HG03558 (cell line): ENCODE data around the gene B3GNT8.
A peak's percentile ranks its signal among the peaks of the same experiment; 100 is the strongest.
"Not testable (repeated sequence)": the region's sequence is repeated elsewhere in the genome, so short reads cannot be mapped to it uniquely, and the experiment has no call there.

ENCODE experiments used
- ATAC-seq: cut with Tn5 transposase; IDR thresholded peaks from one replicate; pipeline ENCODE4 v1.9.1; 2021; ENCODE audit warnings: moderate number of reproducible peaks; ENCODE audit not compliant: unreplicated experiment; ENCODE audit errors: extremely low read depth

Gene B3GNT8, protein sequence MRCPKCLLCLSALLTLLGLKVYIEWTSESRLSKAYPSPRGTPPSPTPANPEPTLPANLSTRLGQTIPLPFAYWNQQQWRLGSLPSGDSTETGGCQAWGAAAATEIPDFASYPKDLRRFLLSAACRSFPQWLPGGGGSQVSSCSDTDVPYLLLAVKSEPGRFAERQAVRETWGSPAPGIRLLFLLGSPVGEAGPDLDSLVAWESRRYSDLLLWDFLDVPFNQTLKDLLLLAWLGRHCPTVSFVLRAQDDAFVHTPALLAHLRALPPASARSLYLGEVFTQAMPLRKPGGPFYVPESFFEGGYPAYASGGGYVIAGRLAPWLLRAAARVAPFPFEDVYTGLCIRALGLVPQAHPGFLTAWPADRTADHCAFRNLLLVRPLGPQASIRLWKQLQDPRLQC

DNA sequence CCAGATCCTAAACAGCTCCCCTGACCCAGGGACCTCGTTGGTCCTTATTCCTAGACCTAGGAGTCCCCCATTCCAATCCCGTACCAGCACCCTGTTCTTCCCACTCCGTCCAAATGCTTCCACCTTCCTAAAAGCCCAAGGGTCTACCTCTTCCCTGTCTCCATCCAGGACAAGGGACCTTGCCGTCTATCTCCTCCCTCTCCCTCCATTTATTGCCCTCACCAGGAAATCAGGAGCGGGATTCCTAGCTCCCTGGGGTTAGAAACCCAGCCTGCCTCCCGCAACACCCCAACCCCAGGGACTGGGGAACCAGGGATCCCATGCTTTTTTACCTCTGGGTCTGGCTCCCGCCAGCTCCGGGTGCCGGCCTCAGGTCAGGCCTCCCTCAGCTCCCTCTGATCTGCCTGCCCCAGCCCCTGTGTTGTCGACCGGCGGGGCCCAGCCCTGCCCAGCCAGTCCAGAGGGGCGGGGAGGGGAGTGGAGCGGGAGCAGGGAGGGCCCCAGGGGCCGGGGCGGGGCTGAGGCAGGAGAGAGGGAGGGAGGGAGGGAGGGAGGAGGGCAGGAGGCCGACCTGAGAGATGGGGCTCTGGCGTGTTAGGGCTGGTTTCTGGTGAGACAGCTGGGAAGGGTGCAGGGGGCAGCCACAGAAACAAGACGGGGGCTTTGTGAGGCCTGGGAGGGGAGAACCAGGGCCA is at the start of gene B3GNT8:
Gene B3GNT8 (minus strand): TSS at position 423 of the 695 bp plus-strand sequence. CDS start 596 bp downstream, outside the sequence.
- no peak for ATAC-seq

DNA sequence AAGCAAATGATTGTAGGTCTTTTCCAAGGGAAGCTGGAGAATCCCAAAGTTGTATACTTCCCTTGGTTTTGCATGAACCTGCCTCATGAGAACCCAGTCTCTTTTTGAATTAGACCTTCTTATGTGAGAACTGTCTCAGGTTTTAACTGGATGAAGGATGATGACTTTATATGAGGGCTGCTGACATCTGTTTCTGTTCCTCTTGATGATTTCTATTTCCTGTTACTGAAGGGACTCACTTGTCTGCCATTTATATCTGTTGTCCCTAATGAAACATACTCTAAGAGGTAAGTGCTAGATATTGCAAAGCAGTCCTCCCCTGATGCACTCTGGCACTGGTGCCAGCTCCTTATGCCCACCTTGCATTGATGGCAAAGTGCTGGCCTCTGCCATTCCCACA is 49.4 kb upstream of the B3GNT8 start:
- no peak for ATAC-seq

DNA sequence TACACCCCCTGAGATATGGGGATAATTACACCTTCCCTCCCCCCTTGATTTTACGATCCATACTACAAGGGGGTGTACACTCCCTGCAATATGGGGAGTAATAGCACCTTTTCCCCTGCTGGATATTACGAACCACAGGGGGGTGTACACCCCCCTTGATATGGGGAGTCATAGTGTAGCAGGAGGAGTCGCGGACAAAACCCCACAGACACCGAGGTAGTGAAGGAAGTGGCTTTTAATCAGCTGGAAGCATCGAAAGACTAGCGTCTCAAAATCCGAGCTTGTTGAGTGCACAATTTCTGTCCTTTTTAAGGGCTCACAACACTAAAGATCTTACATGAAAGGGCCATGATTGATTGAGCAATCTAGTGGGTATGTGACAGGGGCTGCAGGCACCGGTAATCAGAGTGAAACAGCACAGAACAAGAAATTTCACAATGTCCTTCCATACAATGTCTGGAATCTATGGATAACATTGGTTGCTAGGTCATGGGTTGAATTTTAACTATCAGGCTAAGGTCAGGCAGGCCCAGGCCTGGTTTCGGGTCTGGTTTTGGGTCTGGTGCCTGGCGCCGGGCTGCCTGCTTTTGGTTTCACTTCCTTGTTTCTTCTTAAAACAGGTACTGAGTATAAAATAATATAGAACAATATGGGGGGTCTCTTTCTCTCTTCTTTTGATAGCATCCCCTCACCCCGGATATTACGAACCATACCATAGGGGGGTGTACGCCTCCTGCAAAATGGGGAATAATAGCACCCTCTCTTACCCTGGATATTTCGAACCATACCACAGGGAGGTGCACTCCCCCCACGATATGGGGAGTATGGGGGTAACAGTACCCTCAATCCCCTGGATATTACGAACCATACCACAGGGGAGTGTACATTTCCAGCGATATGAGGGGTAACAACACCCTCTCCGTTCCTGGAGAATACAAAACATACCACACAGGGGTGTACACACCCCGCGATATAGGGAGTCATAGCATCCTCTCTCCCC is 36.4 kb upstream of the B3GNT8 start:
- not testable (repeated sequence) for ATAC-seq

DNA sequence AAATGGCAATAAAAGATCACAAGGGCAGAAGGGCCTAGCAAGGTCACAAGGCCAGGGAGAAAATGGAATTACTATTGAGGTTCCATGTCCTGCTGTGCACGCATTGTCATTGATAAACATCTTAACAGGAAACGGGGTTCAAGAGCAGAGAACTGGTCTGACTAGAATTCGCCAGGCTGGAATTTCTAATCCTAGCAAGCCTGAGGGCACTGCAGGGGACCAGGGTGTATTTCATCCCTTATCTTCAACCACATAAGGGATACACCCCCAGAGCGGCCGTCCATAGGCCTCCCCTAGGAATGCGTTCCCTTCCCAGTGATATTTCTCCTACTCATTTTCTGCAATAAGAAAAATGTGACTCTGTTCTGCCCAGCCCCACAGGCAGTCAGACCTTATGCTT is 35.3 kb upstream of the B3GNT8 start:
- no peak for ATAC-seq

DNA sequence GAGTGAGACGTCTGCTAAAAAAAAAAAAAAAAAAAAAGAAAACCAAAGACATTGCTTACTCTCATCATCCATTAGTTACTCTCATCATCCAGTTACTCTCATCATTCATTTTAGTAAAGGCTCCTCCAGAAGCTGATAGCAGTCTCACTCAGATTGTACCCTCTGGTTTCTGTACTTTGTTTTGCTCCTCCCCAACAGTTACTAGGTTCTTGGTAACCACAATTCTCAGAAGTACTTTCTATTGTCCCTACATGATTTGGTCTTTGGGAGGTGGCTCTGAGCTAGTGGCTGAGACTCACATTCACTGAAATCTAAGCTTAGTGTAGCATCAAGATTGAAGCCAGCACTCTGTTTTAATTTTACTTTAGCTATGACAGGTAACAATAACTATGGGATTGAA is 30.1 kb upstream of the B3GNT8 start:
- ATAC-seq, result no peak

DNA sequence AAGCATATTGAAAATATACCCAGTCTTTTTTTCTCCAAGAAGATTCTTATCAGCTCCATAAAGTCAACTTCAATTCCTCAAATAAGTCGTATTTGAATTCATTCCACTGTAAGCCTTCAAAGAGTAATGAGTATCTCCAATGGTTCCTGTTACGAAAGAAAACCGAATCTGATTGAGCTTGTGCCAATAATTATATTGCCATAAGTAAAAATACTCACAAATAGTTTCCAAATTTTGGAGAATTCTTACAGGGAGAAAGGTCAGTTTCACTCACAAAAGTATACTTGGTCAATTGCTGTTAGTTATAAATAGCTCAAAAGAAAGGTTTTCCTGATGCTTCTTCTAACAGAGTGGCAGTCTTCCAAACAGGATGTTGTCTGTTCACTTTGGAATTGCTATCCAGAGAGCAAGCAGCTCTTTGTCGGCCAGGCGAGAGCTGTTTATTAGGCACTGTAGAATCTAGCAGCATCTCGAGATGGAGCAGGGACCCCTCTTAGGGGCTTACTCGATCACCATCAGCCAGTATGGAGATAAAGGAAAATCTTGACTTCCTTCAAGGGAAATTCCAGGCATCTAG is 29.3 kb upstream of the B3GNT8 start:
- ATAC-seq, result no peak

DNA sequence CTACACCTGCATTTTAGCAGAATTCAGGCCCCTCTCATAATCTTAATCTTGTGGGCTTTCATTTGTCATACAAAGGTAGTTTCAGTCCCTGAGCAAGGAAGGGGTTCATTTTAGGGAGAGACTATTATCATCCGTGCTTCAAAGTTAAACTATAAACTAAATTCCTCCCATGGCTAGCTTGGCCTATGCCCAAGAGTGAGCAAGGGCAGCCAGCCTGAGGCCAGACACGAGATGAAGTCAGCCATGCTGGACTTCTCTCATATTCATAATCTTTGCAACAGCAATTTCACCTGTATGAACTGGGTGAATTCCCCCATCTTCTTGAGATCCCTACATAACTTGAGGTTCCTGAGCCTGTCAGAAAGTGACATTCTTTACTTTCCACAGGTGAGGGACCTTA is 28.8 kb upstream of the B3GNT8 start:
- ATAC-seq, result no peak

DNA sequence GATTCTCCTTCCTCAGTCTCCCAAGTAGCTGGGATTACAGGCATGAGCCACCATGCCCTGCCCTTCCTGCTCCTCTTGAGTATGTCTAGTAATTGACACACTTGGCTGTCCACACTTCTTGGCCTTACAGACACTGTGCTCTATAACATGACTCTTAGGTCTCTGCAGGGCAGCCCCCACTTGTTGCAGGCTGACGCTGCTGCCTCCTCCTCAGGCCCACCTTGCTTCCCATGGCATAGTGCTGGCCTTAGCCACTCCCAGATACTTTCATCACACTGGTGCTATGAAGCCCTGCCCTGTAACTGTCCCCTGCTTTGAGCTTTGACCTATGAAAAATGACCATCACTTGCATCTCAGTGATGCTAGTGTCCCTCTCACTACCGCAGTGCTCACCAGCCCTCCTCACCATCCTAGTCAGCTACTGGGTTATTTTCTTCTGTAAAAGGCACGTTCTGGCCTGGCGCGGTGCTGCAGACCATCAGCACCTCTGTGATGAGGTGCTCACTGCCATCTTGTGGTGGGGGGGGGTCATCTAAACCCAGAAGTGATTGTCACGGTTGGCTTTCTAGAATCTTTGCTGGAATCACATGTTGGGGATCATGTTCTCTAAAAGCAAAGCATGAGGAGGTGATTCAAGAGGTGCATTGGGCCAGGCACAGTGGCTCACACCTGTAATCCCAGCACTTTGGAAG is 25.6 kb upstream of the B3GNT8 start:
- ATAC-seq, result no peak

DNA sequence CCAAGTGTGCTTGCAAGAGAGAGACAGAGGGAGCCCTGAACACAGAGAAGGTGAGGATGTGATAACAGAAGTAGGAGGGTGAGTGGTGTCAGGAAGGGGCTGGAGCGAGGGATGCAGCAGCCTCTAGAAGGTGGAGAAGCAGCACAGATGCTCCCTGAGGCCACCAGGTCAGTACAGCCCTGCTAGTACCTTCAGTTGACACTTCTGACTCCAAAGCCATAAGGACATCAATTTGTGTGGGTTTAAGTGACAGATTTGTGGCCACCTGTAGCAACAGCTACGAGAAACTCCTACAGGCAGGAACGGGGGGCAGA is 22.6 kb upstream of the B3GNT8 start:
- ATAC-seq, result no peak

DNA sequence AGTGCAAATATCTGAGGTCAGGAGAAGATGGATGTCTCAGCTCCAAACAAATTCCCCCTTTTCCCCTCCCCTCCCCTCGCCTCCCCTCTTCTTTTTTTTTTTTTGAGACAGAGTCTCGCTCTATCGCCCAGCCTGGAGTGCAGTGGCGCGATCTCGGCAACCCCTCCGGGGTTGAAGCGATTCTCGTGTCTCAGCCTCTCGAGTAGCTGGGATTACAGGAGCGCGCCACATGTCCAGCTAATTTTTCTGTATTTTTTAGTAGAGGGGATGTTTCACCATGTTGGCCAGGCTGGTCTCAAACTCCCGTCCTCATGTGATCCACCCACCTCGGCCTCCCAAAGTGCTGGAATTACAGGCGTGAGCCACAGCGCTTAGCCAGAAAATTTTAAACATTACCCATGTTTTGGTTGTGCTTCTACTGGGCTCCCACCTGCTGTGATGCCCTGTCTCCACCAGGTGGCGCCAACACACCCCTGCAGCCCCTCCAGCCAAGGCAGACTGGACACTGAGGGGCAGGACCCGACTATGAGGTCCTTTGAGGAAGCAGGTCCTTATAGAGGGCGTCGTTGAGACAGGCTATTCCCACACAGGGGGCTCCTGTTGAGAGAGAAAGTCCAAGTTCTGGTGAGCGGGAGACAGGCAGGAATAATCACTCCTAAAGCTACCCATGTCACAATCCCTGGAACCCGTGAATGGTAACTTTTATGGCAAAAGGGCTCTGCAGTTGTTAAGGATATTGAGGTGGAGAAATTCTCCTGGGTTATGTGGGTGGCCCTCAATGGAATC is 22.1 kb upstream of the B3GNT8 start:
- ATAC-seq, result no peak

DNA sequence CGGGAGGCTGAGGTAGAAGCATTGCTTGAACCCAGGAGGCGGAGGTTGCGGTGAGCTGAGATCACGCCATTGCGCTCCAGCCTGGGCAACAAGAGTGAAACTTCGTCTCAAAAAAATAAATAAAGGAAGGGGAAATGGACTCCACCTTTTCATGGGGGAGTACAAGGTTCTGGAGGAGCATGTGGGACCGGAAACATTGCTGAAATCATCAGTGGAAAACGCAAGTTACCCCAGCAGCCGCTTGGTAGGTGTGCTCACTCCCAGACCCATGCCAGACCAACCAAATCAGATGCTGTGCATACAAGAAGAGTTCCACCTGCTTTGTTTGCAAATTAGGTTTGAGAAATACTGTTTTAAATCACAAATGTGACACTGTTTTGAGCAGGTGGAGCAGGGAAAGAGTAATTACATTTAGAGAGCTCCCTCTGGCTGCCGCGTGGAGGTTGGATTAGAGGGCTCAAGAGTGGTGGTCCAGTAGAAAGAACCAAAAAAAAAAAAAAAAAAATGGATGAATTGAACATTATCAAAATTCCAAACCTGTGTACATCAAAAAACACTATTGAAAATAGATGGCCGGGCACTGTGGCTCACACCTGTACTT is 20.7 kb upstream of the B3GNT8 start:
- no peak for ATAC-seq

DNA sequence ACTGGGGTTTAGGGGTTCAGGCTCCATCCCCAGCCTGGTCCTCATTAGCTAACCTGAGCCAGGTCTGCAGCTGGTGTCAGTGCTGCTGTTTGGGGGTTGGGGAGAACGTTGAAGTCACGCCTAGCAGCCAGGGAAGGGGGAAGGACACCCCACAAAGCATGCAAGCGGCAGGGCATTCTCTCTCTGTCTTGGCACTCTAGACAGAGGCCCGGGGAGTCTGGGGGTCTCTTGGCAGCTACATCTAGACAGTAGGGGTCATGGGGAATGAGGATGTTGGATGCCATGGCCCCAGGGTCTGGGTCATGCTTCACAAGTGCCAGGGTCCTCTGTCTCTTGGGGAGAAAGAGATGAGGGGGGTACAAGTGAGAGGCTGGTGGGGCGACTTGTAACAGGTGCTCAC is 18.4 kb upstream of the B3GNT8 start:
- no peak for ATAC-seq

DNA sequence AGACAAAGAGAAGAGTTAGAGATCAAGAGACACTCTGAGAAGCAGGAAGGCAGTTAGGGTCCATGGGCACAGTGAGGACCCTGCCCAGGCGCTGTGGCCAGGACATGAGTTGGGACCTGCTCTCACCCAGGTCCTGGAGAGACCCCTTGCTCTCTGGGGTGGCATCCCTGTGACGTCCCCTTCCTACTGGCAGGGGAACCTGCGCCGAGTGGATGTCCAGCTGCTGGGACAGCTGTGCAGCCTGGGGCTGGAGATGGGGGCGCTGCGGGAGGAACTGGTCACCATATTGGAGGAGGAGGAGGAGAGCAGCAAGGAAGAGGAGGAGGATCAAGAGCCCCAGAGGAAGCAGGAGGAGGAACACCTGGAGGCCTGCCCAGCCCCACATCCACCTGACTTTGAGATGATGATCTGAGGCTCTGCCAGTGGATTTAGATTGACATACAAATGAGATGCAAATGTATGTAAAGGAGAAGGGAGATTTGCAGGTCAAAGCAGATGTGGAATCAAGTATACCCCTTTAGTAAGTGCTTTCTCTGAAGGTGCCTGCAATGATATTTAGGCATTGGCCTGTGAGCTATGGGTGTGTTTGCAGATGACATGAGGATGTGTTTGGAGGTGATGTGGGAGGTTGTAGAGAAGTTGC is 16.8 kb upstream of the B3GNT8 start:
- ATAC-seq, result no peak

DNA sequence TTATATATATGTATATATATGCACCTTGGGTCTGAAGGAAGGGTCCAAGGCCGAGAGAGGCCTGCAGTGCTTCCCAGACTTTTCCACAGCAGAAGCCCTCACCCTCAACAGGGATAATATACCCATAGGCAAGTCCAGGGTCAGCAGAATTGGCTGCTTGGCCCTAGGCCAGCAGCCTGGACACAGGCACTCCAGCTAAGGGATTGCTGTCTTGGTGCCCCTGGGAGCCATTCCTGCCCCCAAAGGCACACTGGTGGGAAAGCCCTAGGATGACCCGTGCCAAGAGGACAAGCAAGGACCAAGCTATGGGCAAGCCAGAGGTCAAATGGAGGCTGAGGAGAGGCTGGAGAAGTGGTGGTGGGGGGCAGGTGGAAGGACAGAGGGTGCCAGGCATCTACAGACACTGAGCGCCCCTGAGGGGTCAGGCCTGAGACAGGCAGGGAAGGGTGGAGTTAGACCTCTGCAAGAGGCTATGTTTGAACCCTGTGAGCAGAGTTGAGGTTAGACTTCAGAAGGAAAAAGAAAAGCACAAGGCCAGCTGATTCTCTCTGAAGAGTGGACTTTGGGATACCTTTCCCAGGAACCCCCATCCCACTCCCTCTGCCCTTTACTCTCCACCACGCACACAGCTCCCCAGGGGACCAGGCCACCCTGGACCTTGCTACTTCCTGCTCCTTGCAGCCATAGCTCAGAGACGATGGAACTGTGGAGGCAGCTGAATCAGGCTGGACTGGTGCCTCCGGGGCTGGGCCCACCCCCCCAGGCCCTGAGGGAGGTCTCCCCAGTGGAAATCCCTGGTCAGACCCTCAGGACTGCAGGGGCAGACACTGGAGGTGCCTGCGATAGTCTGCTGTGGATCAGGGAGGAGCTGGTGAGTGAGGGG is 15.5 kb upstream of the B3GNT8 start, which contains the start of gene ERICH4:
Gene ERICH4 (plus strand): TSS at position 684 of the 883 bp plus-strand sequence. CDS start 14 bp downstream, at position 698.
- ATAC-seq, result no peak

DNA sequence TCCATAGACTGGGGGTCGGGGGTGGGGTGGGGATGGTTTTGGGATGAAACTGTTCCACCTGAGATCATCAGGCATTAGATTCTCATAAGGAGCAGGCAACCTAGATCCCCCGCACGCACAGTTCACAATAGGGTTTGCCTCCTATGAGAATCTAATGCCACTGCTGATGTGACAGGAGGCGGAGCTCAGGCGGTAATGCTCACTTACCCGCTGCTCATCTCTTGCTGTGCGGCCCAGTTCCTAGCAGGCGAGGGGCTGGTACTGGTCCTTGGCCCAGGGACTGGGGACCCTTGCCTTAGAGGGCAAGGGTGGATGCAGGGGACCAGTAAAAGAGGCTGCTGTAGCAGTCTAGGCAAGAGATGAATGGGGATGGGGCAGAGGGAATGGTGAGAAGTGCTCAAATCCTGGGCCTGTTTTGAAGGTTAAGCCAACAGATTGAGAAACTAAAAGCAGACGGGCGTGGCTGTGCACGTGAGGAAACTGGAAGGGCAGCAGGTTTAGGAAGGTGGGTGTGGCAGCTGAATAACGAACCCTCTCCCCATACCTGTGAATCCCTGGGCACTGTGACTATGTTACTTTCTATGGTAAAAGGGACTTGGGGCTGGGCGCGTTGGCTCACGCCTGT is 14.3 kb upstream of the B3GNT8 start:
- ATAC-seq, result no peak

DNA sequence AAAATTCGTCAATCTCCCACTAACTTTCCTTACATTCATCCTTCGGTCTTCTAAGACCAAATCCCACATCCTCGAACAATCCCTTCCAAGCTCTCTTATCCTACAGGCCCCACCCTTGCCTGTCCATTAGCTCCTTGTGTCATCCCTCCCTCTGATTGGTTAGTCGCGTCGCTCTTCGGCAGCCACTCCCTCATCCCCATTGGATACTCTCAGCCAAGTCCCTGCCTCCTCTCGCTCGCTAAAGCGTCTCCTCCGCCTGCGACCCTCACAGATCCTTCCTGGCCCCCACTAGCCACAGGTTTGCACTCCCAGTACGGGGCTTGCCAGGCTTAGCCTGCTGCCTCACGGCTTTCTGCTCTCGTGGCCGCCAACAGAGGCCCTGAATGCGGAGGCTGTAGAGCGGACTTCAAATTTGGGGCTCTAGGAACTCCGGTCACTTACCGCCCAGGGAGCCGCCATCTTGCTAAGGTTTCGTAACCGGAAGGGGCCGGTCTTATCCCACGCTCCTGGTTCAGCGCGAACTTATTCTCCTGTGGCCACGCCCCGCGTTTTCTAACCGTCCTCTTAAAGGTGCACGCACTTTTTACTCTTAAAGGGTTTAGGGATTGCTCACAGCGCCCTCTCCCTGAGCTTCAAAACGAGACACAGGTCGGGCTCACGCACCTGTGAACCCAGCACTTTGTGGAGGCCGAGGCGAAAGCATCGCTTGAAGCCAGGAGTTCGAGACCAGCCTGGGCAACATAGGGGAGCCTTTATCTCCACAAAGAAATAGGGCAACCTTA is 12.5 kb upstream of the B3GNT8 start, which contains the start of gene DMAC2:
Gene DMAC2 (minus strand): TSS at position 472 of the 782 bp plus-strand sequence. CDS start 13 bp downstream, at position 459.
- peak; percentile 69 for ATAC-seq
